IPS-11a (cell line): ENCODE data around the gene APOA5.
"Not testable (repeated sequence)": the region's sequence is repeated elsewhere in the genome, so short reads cannot be mapped to it uniquely, and the experiment has no call there.

Experiments used
- H3K4me3 ChIP-seq: one replicate; pipeline ENCODE4 v1.5.1; 2013; ENCODE audit warnings: low read depth, low read length, control low read depth

APOA5 gene

DNA sequence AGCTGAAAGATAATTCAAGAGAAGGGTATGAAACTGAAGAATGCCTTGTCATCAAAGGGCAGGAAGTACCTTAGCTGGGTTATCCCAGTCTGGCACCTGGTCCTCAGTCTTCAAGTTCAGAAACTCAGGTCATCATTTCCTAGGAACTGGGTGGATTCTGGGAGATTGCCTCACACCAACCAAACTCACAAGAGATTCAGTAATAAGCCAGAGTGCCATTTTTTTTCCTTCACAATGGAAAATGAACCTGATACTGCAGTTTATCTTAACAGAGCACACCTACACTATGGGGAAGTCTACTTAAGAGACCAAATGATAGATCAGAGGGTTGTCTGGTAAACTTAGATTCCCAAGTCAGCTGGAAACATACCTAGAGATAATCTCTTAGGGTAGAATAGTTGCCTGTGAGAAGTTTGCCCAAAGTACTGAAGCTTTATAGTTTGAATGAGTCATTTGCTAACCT, 15.1 kb downstream of the APOA5 start:
- no peak overlapping the region for H3K4me3 ChIP-seq

DNA sequence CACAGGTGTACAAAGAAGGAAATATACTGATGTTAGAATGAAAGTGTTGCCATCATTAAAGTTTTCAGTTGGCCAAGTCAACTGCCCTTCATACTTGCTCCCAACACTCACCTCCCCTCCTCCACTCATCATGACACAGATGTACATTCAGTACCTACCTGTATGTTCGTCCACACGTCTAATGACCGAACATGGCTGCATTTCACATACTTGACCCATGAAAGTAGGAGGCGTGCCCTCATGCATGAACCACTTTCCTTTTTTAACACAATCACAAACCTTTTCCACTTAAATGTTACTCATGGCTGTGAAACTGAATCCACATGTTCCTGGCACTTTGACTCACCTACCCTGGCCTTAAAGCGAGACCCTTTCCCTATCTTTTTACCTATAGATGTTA, 15.7 kb downstream of the APOA5 start:
- H3K4me3 ChIP-seq: no peak overlapping the region

DNA sequence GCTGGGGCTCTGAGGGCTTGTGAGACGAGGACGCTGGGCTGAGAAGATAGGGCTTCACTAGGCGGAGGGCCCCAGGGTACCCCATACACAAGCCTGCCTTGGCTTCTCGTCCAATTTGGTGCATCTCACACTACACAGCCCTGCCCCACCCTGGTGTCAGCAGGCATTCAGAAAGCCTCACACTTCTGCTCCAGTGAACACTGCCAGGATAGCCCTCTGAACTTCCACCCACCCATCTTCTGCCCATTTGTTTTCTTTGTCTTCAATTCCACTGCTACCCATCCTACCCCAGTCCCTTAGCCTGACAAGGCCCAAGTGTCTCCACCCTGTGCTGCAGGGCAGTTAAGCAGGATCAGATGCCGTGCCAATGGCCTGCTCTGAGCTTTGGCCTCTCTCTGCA, 17.0 kb downstream of the APOA5 start:
- H3K4me3 ChIP-seq: no peak overlapping the region

DNA sequence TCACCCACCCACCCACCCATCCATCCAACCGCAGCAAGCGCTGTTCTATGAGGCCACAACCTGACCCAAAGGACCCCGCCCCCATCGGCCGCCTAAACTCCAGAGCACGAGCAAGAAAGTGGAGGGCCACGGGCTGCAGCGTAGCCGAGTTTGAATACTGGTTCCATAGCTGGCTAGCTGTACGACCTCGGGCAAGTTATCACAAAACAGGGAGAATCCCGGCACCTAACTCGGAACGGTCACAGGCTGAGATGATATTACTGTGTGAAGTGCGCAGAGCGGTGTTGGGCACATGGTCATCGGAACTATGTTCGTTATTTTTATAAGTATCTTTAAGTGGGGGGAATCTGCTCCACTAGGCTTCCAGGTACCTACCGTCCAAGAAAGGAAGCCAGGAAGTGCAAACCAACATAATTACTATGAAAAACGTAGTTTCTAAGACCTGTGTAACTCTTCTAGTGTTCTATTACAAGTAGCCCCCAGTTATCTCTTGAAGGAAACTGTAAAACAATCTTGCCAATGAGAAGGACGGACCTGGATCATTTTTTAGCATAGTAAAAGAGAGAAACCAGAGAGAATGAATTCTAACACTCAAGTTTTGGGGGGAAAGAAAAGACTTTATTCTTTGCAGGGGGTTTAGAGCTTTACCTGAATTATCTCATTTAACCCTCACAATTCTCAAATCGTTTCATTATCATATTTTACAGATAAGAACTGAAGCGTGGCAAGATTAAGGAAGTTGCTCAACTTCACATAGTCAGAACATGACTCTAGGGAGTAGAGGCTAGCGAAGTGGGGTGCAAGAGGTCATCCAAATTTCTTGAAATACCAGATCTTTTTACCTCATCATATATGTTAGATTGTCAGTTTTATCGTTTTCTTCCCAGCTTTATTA, 18.2 kb downstream of the APOA5 start:
- H3K4me3 ChIP-seq: peak overlapping the region; percentile 88

DNA sequence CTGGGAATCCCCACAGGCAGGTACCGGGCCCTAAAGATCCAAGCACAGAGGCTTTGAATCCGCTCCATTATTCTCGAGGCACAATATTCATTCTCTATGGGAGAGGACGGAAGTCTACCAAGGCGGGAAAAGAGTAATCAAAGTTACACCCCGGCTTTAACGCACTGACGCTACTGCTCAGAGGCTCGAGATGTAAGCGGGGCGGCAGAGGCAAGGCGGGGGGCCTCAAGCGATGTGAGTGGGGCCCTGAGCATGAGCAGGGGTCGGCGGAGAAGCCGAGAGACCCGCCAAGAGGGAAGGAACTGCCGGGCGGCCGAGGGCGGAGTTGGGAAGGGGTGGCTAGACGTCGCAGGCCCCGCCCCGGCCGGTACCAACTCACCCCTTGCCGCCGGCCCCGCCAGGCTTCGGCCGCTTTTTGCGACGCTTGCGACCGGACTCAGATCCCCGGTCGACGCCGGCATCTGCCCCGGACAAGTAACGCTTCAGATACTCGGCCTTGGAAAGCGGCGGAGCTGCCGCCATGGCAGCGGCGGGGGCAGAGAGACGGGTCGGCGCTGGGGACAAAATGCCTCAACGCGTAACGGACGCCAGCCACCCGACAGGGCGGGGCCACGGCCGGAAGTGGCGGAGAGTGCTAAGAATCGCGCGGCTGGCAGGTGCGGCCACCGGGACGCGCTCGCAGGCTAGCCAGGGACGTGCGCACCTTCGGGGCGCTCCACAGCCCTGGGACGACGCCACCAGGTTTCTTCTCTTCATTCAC, 19.1 kb downstream of the APOA5 start, which contains the start of gene BUD13:
Gene BUD13, minus strand, starts transcription at position 545 of the 760 bp plus-strand sequence. Its CDS starts 23 bp downstream, at position 522.
- peak within 1 kb of the TSS; percentile 88 for H3K4me3 ChIP-seq

DNA sequence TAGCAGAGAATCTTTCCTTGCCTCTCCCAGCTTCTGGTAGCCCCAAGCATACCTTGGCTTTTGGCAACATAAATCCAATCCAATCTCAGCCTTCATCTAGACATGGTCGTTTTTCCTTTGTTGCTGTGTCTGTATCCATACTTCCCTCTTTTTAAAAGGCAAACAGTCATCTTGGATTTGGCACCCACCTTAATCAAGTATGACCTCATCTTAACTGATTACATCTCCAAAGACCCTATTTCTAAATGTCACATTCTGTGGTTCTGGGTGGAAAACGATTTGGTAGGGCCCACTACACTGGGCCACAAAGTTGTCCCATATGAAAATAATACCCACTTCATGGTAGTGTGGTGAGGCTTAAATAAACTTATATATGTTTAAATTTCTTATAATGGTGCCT, 19.7 kb downstream of the APOA5 start:
- H3K4me3 ChIP-seq: peak overlapping the region; percentile 88

DNA sequence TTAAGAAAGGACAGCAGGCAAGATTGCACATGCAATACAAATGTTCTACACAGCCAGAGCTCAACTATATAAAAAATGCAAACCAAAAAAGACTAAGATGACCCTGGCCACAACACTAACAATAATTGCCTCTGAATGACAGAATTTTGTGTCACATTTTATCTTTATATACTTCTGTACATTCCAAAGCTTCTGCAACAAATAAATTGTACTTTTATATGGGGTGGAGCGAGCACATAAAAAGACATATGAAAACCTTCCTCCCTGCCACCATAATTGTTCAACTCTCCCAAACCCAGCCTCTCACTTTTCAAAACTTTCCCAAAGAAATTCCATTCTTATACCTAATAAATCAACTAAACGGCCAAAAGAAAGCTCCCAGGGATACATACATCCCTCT, 29.5 kb downstream of the APOA5 start:
- H3K4me3 ChIP-seq: no peak overlapping the region

DNA sequence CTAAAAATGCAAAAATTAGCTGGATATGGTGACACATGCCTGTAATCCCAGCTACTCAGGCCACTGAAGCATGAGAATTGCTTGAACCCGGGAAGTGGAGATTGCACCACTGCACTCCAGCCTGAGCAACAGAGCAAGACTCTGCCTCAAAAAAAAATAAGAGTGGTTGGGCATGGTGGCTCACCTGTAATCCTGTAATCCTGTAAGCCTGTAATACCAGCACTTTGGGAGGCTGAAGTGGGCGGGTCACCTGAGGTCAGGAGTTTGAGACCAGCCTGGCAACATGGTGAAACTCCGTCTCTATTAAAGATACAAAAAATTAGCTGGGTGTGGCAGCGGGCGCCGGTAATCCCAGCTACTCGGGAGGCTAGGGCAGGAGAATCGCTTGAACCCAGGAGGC, 35.6 kb downstream of the APOA5 start:
- not testable (repeated sequence) for H3K4me3 ChIP-seq

DNA sequence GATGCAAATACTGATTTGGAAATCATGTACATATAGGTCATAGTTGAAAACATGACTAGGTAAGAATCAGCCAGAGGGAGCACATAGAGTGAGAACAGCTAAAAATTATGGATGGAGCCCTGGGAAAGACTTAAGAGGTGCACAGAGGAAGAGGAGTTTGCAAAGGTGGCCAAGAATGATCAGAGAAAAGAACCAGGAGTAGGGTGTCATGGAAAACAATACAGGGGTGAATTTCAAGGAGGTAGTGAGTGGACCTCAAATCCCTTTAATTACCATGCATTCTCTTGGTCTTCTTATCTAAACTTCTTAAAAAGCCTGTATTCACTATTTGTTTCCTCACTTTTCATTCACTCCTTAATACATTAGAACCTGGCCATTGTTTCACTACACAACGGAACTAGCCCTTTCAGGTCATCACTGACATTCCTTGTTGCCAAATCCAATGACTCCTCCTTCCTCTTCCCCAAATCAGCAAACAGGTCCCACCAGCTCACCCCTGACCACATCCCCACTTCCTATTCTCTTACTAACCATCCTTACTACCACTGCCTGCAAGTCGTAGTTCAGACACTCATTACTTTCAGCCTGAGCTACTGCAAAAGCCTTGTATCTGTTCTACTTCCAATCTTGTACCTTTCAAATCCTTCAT, 41.5 kb downstream of the APOA5 start:
- no peak overlapping the region for H3K4me3 ChIP-seq

DNA sequence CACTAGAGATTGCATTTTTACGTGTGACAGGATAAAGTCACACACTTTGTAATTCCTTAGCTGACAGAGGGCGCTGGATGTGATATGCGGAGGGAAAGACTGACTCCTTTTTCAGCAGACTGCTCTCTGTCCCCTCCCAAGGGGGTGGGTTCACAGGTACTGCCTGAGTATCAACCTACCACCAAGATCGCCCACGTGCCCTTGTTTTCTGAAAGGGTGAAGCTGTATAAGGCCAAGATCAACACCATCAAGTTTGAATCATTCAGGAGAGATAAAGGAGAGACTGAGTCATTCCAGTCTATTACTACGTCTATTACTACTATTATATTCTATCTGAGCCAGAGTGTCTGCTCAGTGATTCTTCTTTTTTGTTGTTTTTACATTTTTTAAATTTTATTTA, 49.6 kb downstream of the APOA5 start:
- H3K4me3 ChIP-seq: no peak overlapping the region

DNA sequence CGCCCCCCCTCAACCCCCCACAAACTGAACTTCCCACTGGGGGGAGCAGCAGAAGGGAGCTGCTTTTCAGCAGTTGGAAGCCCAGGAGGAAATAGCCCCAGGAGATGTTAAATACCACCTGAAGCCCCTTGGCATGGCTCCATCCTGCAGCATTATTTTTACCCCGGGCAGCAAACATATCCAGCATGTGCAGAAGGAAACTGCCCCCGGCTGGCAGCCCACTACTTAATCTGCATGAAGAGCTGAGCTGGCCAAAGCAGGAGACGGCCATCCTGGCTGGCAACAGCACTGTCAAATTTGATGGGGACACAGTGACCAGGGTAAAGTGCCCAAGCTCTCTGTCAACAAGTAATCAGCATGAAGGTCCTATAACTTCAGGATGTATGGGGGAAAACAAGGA, 50.9 kb downstream of the APOA5 start:
- H3K4me3 ChIP-seq: no peak overlapping the region
